GM12878 (cell line): ENCODE results near the gene MRPL23. TPM values are rescaled to one million over a fixed set of nuclear protein-coding genes. Genes with fewer than 3 reads are reported as not detected.

ENCODE experiments used
- ATAC-seq: fragments of 200-7000 bp; cut with Tn5 transposase; 3 replicates; pipeline ENCODE4 v1.9.1; 2020; ENCODE audit warnings: mild to moderate bottlenecking, moderate library complexity
- BruUV-seq: library from RNA; stranded (reverse); fragments of 400-500 nt; replicated peaks from 2 replicates; lab custom pipeline; 2021; lab: Mats Ljungman, UMichigan
- CTCF ChIA-PET: fragments of 300-600 bp; sonication (Branson Sonifier 250); formaldehyde crosslinking; extraction: SDS; loops from one replicate; lab custom pipeline; 2021; ENCODE audit warnings: inconsistent platforms; lab: Yijun Ruan, JAX
- POLR2A ChIA-PET: fragments of 350-600 bp; formaldehyde crosslinking; extraction: SDS; loops from one replicate; lab custom pipeline; 2021; ENCODE audit warnings: inconsistent platforms; lab: Charles Lee
- RAD21 ChIA-PET: fragments of 300-600 bp; sonication (Branson Sonifier 250); formaldehyde crosslinking; loops from one replicate; lab custom pipeline; 2023; ENCODE audit warnings: antibody characterized with exemption; ENCODE audit not compliant: unreplicated experiment; lab: Charles Lee
- SMC1A ChIA-PET: fragments of 300-600 bp; sonication (Branson Sonifier 250); formaldehyde crosslinking; loops from one replicate; lab custom pipeline; 2023; ENCODE audit not compliant: unreplicated experiment, uncharacterized antibody; lab: Charles Lee
- DNase-seq: peaks from one replicate; pipeline ENCODE4 v3.0.0-alpha.2; 2011; ENCODE audit warnings: low read depth, low spot score
- FAIRE-seq: peaks from 3 replicates; lab custom pipeline; 2011; peaks lifted over from hg19 to GRCh38; lab: Jason Lieb, UNC
- H2AFZ ChIP-seq: 2 replicates; pipeline ENCODE4 v1.6.0; 2011; ENCODE audit warnings: low read depth, low read length, control low read depth; ENCODE audit not compliant: control insufficient read depth
- H3K27ac ChIP-seq: 2 replicates; pipeline ENCODE4 v1.5.1; 2011; ENCODE audit warnings: control low read depth; ENCODE audit not compliant: control insufficient read depth, insufficient read depth
- H3K27me3 ChIP-seq, 2 experiments: replicated peaks in 1 of 2; 2 replicates each; pipeline versions ENCODE4 v1.6.0 to v1.6.1; 2011; ENCODE audit warnings: low read length in 1 of 2; ENCODE audit not compliant: control insufficient read depth in 2 of 2, insufficient read depth in 2 of 2
- H3K36me3 ChIP-seq, 2 experiments: 2 replicates each; pipeline ENCODE4 v1.5.1; 2011; ENCODE audit warnings: low read length in 1 of 2; ENCODE audit not compliant: control insufficient read depth in 2 of 2, insufficient read depth in 2 of 2
- H3K4me1 ChIP-seq: 2 replicates; pipeline ENCODE4 v1.6.1; 2011; ENCODE audit warnings: mild to moderate bottlenecking, low read length, moderate library complexity, mixed read lengths; ENCODE audit not compliant: control insufficient read depth, insufficient read depth
- H3K4me2 ChIP-seq: 2 replicates; pipeline ENCODE4 v1.6.0; 2011; ENCODE audit warnings: control low read depth; ENCODE audit not compliant: control insufficient read depth, insufficient read depth
- H3K4me3 ChIP-seq: fragments of 200-600 bp; sonication (generic); 2 replicates; pipeline ENCODE4 v1.5.1; 2016
- H3K79me2 ChIP-seq: 2 replicates; pipeline ENCODE4 v1.6.0; 2011; ENCODE audit warnings: low read length; ENCODE audit not compliant: control insufficient read depth, insufficient read depth
- H3K9ac ChIP-seq: 2 replicates; pipeline ENCODE4 v1.8.0; 2011; ENCODE audit warnings: low read length, control low read depth, mixed read lengths; ENCODE audit not compliant: control insufficient read depth, insufficient read depth
- H3K9me3 ChIP-seq: replicated peaks from 3 replicates; pipeline ENCODE4 v1.5.1; 2011; ENCODE audit warnings: mild to moderate bottlenecking, low read length; ENCODE audit not compliant: control insufficient read depth, insufficient read depth
- H4K20me1 ChIP-seq: 2 replicates; pipeline ENCODE4 v1.6.0; 2011; ENCODE audit not compliant: control insufficient read depth, insufficient read depth
- BCLAF1 ChIP-seq: fragments of 450-650 bp; IDR thresholded peaks from 2 replicates; pipeline ENCODE4 v1.6.1; 2017; ENCODE audit warnings: antibody characterized with exemption, mild to moderate bottlenecking, moderate library complexity
- CBX5 ChIP-seq: sonication (generic); IDR thresholded peaks from 2 replicates; pipeline ENCODE4 v1.6.1; 2016; ENCODE audit warnings: low read depth, moderate library complexity, mild to moderate bottlenecking, inconsistent platforms
- CEBPB ChIP-seq, 2 experiments: fragments of 150-350 bp in 1 of 2; IDR thresholded peaks; 2 replicates each; pipeline ENCODE4 v1.6.1; 2012 to 2014; ENCODE audit warnings: low read depth in 2 of 2, low read length in 2 of 2, borderline replicate concordance in 1 of 2, inconsistent platforms in 1 of 2
- GATAD2B ChIP-seq: fragments of 450-650 bp; conservative IDR thresholded peaks from 2 replicates; pipeline ENCODE4 v1.6.1; 2017; ENCODE audit warnings: low read depth, mild to moderate bottlenecking, moderate library complexity
- MYB ChIP-seq: fragments of 150-350 bp; IDR thresholded peaks from 2 replicates; pipeline ENCODE4 v1.6.1; 2014; ENCODE audit warnings: mild to moderate bottlenecking, low read depth, low read length, borderline replicate concordance
- NFXL1 ChIP-seq: fragments of 450-650 bp; IDR thresholded peaks from 2 replicates; pipeline ENCODE4 v1.6.1; 2017; ENCODE audit warnings: antibody characterized with exemption, mild to moderate bottlenecking, borderline replicate concordance
- PAX8 ChIP-seq: fragments of 450-650 bp; IDR thresholded peaks from 2 replicates; pipeline ENCODE4 v1.6.1; 2017; ENCODE audit warnings: mild to moderate bottlenecking, moderate library complexity
- PKNOX1 ChIP-seq: fragments of 450-650 bp; IDR thresholded peaks from 2 replicates; pipeline ENCODE4 v1.6.1; 2016; ENCODE audit warnings: mild to moderate bottlenecking
- RUNX3 ChIP-seq: IDR thresholded peaks from 2 replicates; pipeline ENCODE4 v1.6.1; 2012; ENCODE audit warnings: low read length, inconsistent platforms
- SMAD1 ChIP-seq: fragments of 450-650 bp; IDR thresholded peaks from 2 replicates; pipeline ENCODE4 v1.6.1; 2018; ENCODE audit warnings: mild to moderate bottlenecking, low read depth; ENCODE audit not compliant: partially characterized antibody
- SP1 ChIP-seq: IDR thresholded peaks from one replicate; pipeline ENCODE4 v1.6.1; 2011; ENCODE audit warnings: low read depth, low read length
- SREBF2 ChIP-seq: IDR thresholded peaks from 2 replicates; pipeline ENCODE4 v1.6.1; 2012; ENCODE audit warnings: mild to moderate bottlenecking, low read length
- SUZ12 ChIP-seq: fragments of 200-600 bp; sonication (generic); IDR thresholded peaks from one replicate; pipeline ENCODE4 v1.6.1; 2018; ENCODE audit warnings: antibody characterized with exemption, mild to moderate bottlenecking; ENCODE audit not compliant: unreplicated experiment
- TCF12 ChIP-seq: IDR thresholded peaks from 2 replicates; pipeline ENCODE4 v1.6.1; 2011; ENCODE audit warnings: low read depth, mild to moderate bottlenecking, low read length
- ZBED1 ChIP-seq: IDR thresholded peaks from 2 replicates; pipeline ENCODE4 v1.6.1; 2016; ENCODE audit warnings: borderline replicate concordance
- ZNF207 ChIP-seq: fragments of 450-650 bp; IDR thresholded peaks from 2 replicates; pipeline ENCODE4 v1.6.1; 2014; ENCODE audit warnings: antibody characterized with exemption, mild to moderate bottlenecking, borderline replicate concordance
- WGBS: methylation state at CpG from one replicate; pipeline ENCODE4 v1.1.6; 2016; ENCODE audit warnings: low lambda C conversion rate; ENCODE audit not compliant: insufficient replicate concordance, insufficient coverage; ENCODE audit errors: missing lambda C conversion rate; 5-methylcytosine and 5-hydroxymethylcytosine counted together
- in situ Hi-C: fragments of 300-500 bp; cut with MboI; formaldehyde crosslinking; loops from 9 replicates; pipeline ENCODE4 v1.14.3; 2018; ENCODE audit warnings: mixed read lengths
- intact Hi-C: fragments of 100-400 bp; cut with micrococcal nuclease; formaldehyde crosslinking; loops from one replicate; pipeline ENCODE4 v1.14.2; 2022; ENCODE audit not compliant: unreplicated experiment
- polyA plus RNA-seq, 11 experiments: library from polyadenylated mRNA; depleted of rRNA in 4 of 11; unstranded in 6 of 11; stranded (reverse) in 5 of 11; fragments of >200 nt; fragmentation: Nextera tagmentation in 4 of 11; fragmentation: Illumina TruSeq in 1 of 11; extraction: Ambion mirVana in 4 of 11; extraction: Trizol in 1 of 11; gene quantifications; 1 replicate in 1 of 11; 2 replicates in 10 of 11; pipeline versions ENCODE4 v1.2.1 to v1.2.3, GENCODE V29; 2011 to 2016; ENCODE audit warnings: inconsistent platforms in 2 of 11, missing spikeins in 2 of 11, low read depth in 1 of 11
- total RNA-seq, 4 experiments: library from RNA; depleted of rRNA in 3 of 4; stranded (reverse); fragments of >200 nt in 3 of 4; fragmentation: Illumina TruSeq in 1 of 4; extraction: Trizol in 1 of 4; gene quantifications; 2 replicates each; pipeline versions ENCODE4 v1.2.1 to v1.2.3, GENCODE V29; 2013 to 2021

MRPL23 gene
- total and polyA plus RNA-seq, 10 of the 15 experiments (the other 5 are each of a cell fraction or from before 2014, with no cell fraction given): 1.6 to 207 (median 126) TPM

DNA sequence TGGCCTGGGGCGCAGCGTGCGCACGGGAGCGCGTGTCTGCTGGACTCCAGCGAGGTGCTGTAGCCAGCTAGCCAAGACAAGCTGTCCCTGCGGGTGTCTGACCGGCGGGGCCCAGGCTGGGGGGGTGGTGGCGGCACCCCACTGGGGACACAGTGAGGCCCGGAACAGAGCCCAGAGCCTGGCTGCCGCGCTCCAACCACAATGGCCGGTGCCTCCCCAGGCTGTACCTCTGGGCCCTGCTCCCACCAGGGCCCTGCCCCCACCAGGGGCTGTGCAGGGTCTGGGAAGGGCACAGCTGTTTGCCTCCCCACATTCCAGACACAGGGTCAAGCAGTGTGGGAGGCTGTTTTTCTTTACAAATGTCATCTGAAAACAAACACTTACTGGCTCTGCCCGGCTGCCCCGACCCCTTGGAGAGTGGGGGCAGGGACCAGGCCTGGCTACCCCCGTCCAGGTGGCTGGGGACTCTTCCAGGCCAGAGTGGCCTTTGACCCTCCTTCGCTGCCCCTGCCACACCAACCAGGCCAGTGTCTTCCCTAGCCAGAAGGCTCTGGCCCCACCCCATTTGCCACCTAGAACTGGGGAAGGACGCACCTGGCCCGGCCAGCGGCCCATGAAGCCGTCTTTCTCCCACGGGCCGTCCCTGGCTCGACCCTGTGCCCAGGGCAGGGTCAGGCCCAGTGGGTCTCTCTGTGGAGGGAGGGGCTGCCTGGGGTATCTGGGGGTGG lies 35.9 kb downstream of the MRPL23 start:
- H4K20me1 ChIP-seq: no peaks in the 10 kb centered on the region
- WGBS: no CpG with 5 or more reads among the region's 26 CpGs
- no peaks in the 10 kb centered on the region for H3K79me2 ChIP-seq
- no peak overlapping the region for H2AFZ ChIP-seq
- RAD21 ChIA-PET: no interaction called here
- SMC1A ChIA-PET: no interaction called here
- no peaks in the 10 kb centered on the region for H3K9me3 ChIP-seq
- CTCF ChIA-PET: interaction anchor here (0.6 kb wide), 1 partner anchor 169 kb away, joined by 3 read pairs; no protein-coding TSS in a partner anchor
- no TSS peak for BruUV-seq
- no peak overlapping the region for H3K27ac ChIP-seq
- in situ Hi-C loops: no loop called here
- ATAC-seq: no peak
- intact Hi-C loops: no loop called here
- H3K36me3 ChIP-seq: no peaks in the 10 kb centered on the region
- H3K4me1 ChIP-seq: no peaks in the 10 kb centered on the region
- TF ChIP-seq NFXL1 (no peak), SREBF2 (no peak), ZNF207 (no peak), PAX8 (no peak), MYB (no peak), ZBED1 (no peak), SUZ12 (no peak), RUNX3 (no peak)
- H3K27me3 ChIP-seq: no peaks in the 10 kb centered on the region
- no peak for FAIRE-seq
- no peak overlapping the region for H3K9ac ChIP-seq
- POLR2A ChIA-PET: no interaction called here
- H3K4me2 ChIP-seq: no peak overlapping the region
- no peak for DNase-seq
- no peak overlapping the region for H3K4me3 ChIP-seq

- ChIA-PET RAD21 (no interaction called here), SMC1A (no interaction called here), CTCF (no interaction called here), POLR2A (no interaction called here)
- Histone ChIP-seq H3K9ac (no peak overlapping the region), H3K4me1 (no peaks in the 10 kb centered on the region), H3K4me2 (no peak overlapping the region), H3K79me2 (no peaks in the 10 kb centered on the region), H4K20me1 (no peaks in the 10 kb centered on the region), H3K4me3 (no peak overlapping the region), H3K9me3 (no peaks in the 10 kb centered on the region), H3K36me3 (no peaks in the 10 kb centered on the region), H3K27ac (no peak overlapping the region), H2AFZ (no peak overlapping the region), H3K27me3 (no peaks in the 10 kb centered on the region)
- no TSS peak for BruUV-seq
- in situ Hi-C loops: no loop called here
- ATAC-seq (no peak), DNase-seq (no peak), FAIRE-seq (no peak)
- WGBS: 3% methylated on average over 12 of the region's 12 CpGs
- intact Hi-C loops: no loop called here
- TF ChIP-seq TCF12 (no peak), SMAD1 (no peak), PKNOX1 (no peak), SP1 (no peak), CBX5 (no peak), CEBPB (IDR thresholded peaks at IDR 0.05; ENCODE audit: borderline replicate concordance in 1 of 2, low read depth in 2 of 2, low read length in 2 of 2) (no peak), GATAD2B (no peak), BCLAF1 (no peak)
Measured at GRCh38 chr11:1983601-1983961, 36.4 kb downstream of the MRPL23 start.
